ENCODE data around the gene TMEM60.

- TF ChIP-seq CTCF (IDR thresholded peaks at IDR 0.05) (no peak), ZFX (IDR thresholded peaks at IDR 0.05; ENCODE audit: borderline replicate concordance) (no peak)
These were observed 45.0 kb upstream of the TMEM60 start for GRCh38 chr7:77843194-77843593.
